Raji (cell line): ENCODE results near the gene WWOX.

Experiments used
- POLR2A ChIP-seq: IDR thresholded peaks from 2 replicates; pipeline ENCODE4 v1.6.1; 2011; ENCODE audit warnings: low read depth, low read length, control low read depth; ENCODE audit not compliant: insufficient read depth

Gene WWOX

DNA sequence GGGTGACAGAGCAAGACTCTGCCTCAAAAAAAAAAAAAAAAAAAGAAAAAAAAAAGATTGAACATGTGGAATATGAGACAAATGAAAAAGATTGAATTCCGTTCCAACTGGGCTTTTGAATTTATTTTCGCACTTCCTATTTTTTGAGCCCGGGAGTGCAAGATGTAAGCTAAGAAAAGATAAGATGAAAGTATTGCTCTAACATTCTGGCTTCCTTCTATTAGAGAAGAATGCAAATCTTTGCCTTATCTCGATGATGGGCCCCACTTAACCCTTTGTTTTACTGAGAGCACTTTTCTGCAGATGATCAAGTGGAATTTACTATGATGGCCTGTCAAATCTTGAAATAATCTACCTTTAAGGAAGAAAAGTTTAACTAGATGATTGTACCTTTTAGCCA lies 96.3 kb downstream of the WWOX start:
- no peak for TF ChIP-seq POLR2A

DNA sequence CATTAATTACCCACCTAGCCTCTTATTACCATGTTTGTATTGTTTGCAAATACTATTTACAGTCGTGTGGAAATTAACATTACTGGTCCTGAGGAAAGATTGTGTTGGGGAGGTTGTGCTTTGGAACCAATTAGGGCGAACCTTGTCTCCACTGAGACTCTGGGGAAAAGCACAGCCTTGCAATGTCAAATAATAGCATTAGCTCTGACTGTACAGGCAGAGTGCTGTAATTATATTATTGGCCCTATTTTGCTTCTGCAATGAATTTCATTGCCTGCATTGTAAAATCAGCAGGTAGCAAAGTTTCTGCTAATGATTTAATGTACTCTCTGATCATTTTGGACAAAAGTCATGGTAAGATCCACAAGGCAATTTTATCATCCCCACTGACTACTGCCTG lies 97.0 kb downstream of the WWOX start:
- no peak for TF ChIP-seq POLR2A

DNA sequence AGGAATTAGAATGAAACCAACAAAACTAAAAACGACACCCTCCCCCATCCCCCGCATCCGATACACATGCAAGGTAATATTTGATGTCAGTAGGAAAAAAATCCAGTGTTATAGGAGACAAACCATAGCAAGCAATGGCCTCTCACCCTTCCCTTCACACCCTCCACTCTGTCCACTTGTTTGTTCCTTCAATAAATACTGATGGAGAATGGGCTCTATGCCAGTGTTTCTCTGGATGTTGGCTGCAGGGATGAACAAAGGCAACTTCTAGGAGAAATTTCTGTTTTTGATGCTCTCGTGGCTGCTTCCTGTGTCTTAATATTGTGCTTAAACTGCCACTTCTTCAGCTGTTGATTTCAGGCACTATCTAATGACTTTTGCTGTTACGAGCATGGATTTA lies 98.8 kb downstream of the WWOX start:
- TF ChIP-seq POLR2A = no peak

DNA sequence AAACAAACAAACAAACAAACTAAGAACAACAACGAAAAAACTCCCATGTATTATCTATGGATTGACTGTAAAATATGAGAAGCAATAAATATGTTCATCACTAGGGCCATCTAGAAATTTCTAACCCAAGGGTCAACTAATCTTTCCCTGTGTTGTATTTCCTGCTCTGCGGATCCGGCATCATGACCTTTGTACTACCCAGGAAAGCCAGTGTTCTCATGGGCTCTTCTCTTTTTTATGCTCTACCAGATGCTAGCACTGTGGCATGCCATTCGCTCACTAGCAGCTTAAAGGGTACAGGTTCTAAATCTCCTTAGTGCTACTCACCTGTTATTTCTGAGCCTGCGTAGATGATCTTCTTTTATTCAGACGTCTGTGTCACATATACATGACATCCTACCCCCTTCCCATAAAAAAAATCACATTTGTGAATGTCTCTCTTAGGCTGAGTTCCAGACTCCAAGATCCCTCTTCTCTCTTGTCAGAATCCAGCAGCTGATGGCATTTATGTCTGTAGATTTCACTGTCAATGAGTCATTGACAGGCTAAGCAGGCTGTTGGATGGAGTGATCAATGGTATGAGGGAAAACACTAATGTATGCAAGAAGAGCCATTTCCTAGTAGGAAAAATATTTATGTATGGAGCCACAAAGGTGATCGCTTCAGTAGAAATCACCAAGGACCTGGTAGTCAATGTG lies 100.0 kb downstream of the WWOX start:
- TF ChIP-seq POLR2A = no peak

DNA sequence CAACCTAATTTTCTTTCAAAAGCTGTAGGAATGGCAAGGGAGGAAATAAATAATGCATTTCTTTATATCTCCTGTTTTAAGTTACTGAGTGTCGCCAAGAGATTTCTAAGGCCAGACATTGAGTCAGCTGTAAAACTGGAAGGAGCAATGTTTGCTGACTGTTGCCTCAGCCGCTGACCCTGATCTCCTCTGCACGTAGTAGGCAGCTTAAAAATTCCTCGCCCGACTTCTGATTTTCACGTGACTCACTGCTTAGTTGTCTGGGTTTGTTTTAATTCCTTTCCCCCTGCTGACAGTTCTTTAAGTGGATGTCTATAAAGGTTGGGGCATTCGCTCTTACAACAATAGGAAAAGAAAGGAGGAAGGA lies 100.6 kb downstream of the WWOX start:
- TF ChIP-seq POLR2A = no peak

DNA sequence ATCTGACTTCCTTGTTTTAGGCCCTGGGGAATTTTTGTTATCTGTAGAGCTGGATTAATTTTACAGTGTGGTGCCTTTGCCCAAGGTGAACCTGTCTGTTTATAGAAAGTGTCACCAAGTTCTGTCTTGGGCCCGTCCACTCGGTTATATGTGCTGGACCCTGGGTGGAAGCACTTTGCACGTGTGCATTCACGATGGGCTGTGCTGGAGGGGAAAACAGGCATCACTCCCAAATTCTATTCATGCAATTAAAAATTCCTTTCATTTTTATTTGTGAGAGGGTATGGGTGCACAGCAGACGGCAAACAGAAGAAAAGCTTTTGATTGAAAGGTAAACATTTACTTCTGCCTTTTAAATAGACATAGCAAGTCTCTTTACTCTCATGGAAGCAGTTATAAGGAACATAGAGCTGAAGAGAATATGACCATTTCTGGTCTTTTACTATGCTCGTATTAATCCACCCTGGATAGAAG lies 101.2 kb downstream of the WWOX start:
- TF ChIP-seq POLR2A = no peak

DNA sequence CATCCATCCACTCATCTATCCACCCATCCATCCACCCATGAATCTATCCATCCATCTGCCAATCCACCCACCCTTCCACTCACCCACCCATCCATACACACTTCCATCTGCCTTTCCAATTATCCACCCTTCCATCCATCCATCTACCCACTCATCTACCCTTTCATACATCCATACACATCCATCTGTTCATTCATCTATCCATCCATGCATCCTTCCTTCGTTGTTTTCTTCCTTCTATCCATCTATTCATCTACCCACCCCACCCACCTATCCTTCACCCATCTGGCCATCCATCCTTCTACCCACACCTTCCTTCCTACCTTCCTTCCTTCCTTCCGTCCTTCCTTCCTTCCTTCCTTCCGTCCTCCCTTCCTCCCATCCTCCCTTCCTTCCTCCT lies 106.1 kb downstream of the WWOX start:
- TF ChIP-seq POLR2A = no peak

DNA sequence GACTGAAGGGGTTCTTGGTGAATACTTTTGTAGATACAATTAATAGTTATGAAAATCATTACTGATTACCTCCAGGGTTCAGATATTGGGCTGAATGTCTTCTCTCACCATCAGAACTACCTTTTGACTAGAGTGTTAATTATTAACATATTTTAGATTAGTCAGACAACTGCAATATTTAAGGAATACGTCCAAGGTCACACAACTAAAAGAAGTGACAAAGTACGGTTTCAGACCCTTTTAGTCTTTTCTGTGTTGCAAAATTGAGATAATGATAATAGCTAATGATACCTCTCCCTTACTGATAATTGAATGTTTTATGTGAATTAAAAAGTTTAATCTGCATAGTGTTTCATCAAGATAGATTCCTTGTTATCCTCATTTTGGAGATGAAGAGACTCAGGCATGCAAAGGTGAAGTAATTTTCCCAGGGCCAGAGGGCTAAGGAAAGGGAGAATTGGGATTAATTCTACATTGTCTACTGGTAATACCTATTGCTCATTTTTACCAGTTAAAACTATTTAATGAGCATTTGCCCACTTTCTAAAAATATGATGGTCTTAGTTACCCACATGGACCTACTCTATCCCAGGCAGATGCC lies 107.3 kb downstream of the WWOX start:
- no peak for TF ChIP-seq POLR2A

DNA sequence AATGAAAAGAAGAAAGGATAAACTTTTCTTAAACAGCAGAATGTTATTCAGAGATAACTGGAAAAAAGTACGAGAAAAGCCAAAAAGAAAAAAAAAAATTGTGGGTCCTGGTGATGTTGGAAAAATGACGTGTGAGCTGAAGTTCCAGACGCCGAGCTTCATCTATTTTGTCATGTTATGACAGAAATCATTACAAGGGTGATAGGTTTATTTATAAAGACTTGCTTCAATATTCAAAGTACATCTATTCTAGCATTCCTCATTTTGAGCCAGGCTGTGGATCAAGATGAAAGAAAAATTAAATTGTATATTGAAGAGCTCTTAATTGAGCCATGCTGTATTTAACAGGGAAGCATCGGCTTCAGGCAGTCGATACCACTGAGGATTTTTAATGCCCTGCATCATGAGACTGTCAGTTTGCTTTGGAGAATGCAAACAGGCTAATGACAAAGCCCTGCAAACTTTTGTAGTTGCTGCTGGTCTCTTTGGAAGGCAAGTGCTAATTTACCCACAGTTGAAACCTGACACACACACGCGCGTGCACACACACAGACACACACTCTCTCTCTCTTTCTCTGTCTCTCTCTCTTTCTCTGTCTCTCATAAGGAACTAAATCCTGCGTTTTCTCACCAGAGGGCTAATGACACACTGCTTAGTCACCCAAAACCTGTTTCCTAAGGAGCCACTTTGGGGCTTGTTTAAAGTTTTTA lies 110.7 kb downstream of the WWOX start:
- no peak for TF ChIP-seq POLR2A

DNA sequence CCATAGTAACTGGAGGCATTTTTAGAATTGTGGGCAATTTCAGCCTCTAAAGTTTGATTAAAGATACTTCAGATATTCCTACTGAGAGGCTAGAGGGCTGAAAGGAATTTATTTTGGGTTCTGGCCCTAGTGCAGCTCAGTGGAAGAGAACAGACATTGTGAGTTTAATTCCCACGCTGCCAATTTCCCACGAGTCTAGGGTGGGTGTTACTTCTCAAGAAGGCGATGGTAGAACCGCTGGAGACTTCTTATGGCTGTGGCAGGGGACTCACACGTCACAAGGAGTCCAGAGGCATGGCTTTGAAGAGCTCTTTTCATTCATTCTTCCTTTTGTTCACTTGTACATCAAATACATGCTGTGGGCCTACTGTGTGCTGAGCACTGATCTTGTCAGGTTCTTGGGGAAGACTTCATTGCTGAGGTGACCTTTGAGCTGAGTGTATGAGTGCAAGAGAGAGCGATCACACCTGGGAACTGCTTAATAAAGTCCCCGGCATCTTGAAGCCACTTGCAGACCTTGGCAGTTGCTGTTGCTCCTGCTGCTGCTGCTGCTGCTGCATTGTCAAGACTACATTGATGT lies 111.7 kb downstream of the WWOX start:
- no peak for TF ChIP-seq POLR2A

DNA sequence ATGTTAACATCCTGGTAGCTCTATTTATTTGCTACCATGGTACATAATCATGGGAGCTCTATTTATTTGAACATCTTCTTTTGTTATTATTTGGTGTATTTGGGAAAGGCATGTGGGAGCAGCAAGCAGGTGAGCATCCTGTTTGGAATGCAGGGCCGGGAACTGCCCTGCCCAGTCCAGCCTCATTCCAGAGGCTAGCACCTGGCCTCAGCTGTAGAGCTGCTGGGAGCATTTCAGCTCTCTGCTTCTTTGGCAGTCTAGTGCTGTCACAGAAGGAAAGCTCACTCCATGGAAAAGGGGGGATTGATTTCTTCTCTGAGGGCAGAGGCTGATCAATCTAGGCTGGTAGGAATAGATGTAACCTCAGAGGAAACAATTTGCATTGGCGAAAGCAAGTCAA lies 112.5 kb downstream of the WWOX start:
- TF ChIP-seq POLR2A = no peak

DNA sequence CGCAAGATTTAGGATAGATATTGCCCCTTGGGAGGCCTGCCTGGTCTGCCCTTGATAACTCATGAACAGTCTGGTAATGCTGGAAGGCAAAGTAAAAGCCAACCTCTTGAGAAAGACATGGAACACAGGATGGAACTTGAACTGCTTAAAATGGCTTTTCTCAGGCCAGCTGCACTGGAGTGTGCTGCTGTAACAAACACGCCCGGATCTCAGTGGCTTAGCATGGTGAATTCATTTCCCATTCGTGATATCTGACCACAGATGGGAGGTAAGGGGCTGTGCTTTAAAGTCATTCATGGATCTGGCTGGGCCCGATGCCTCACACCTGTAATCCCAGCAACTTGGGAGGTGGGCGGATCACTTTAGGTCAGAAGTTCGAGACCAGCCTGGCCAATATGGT lies 113.2 kb downstream of the WWOX start:
- TF ChIP-seq POLR2A = no peak

DNA sequence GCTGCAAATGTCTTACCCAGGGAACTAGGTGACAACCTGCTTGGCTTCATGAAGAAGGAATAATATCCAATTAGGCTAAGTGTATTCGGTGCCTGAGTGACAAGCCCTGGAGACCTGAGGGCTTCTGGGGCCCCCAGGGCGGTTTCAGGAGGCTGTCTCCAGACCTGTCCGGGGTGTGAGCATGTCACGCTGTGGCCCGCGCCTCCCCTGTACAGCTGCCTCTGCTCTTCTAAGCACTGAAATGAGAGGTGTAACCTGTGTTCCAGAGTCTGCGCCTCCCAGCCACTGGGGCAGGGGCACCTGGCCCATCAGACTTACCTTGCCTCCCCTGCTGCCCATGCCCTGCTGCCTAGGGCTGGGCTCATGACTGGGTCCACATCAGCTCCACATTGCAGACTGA lies 114.3 kb downstream of the WWOX start:
- no peak for TF ChIP-seq POLR2A

DNA sequence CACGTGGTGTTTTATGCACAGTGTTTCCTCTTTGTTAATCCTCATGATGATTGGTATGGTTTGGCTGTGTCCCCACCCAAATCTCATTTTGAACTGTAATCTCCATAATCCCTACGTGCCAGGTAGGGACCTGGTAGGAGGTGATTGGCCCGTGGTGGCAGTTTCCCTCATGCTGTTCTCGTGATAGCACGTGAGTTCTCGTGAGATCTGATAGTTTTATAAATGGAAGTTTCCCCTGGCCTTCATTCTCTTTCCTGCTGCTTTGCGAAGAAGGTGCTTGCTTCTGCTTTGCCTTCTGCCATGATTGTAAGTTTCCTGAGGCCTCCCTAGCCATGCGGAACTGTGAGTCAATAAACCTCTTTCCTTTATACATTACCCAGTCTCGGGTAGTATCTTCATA lies 115.8 kb downstream of the WWOX start:
- TF ChIP-seq POLR2A = no peak

DNA sequence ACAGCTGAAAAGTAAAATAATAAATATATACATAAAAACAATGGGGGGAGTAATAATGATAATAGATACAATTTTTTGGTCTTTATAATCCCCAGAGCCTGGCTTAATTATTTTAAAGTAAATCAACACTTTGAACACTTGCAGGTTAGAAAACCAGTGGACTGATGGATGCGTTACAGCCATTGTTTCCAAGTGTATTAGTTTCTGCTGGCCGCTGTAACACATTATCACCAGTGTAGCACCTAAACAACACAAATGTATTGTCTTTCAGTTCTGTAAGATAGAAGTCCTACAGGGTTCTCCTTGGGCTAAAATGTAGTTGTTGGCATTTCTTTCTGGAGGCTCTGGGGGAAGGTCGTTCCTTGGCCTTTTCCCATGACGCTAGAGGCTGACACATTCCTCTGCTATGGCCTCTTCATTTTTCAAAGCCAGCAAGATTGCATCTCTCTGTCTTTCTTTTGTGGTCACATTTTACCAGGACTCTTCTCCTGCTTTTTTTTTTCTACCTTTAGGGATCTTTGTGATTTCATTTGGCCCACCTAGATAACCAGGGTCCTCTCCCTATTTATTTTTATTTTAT lies 116.8 kb downstream of the WWOX start:
- TF ChIP-seq POLR2A = no peak

DNA sequence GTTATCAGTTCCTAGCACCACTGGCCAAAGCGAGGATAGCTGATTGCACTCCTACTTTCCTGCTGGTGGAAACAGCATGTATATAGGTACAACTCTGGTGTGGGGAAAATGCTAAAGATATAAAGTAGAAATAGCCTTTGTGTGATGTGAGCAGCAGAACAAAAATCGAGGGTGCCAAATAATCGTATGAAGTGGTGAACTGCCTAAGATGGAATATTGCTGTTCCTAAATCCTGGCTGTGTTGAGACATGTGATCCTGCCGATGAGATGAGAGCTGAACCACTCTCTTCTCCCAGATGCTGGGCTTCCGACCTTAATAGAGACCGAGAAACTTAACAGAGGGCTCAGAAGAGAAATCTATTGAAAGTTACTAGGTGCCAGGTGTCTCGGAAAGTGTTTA lies 117.8 kb downstream of the WWOX start:
- TF ChIP-seq POLR2A = no peak

DNA sequence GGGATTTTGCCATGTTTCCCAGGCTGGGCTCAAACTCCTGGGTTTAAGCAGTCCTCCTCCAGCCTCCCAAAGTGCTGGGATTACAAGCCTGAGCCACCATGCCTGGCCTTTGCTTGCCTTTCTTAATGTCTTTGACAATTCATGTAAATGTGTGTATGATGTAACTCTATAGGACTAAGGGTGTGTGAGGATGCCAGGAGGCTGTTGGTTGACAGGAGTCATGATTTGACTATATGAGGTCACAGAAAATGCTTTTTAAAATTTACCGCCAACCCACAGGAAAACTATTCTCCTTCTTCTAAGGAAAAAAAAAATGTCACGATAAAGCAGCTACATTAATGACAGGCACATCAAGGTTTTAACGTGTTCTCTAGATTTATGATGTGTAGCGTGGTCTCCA lies 118.8 kb downstream of the WWOX start:
- no peak for TF ChIP-seq POLR2A
